Keratinocyte (primary cell): ENCODE measurements around the gene MAML2. TPM values are rescaled to one million over a fixed set of nuclear protein-coding genes. Genes with fewer than 3 reads are reported as not detected.

Source experiments
- DNase-seq: peaks from one replicate; pipeline ENCODE4 v3.0.0-alpha.2; 2011; ENCODE audit warnings: low read depth, missing footprints, low spot score
- FAIRE-seq: peaks from 2 replicates; lab custom pipeline; 2011; peaks lifted over from hg19 to GRCh38; lab: Jason Lieb, UNC
- H2AFZ ChIP-seq: 2 replicates; pipeline ENCODE4 v1.6.0; 2012; ENCODE audit warnings: low read length, control low read depth, inconsistent platforms; ENCODE audit not compliant: control insufficient read depth
- H3K27ac ChIP-seq: 2 replicates; pipeline ENCODE4 v1.5.1; 2011; ENCODE audit warnings: low read length; ENCODE audit not compliant: control insufficient read depth, insufficient read depth
- H3K27me3 ChIP-seq: 3 replicates; pipeline ENCODE4 v1.6.0; 2011; ENCODE audit warnings: low read length; ENCODE audit not compliant: control insufficient read depth, insufficient read depth; ENCODE audit errors: extremely low read depth
- H3K36me3 ChIP-seq, 2 experiments: 2 replicates in 1 of 2; 3 replicates in 1 of 2; pipeline ENCODE4 v1.5.1; 2011; ENCODE audit warnings: low read length in 2 of 2, mild to moderate bottlenecking in 1 of 2; ENCODE audit not compliant: control insufficient read depth in 2 of 2, insufficient read depth in 2 of 2; ENCODE audit errors: extremely low read depth in 1 of 2
- H3K4me1 ChIP-seq: 3 replicates; pipeline ENCODE4 v1.5.1; 2011; ENCODE audit warnings: low read length; ENCODE audit not compliant: control insufficient read depth, insufficient read depth; ENCODE audit errors: extremely low read depth
- H3K4me2 ChIP-seq: 3 replicates; pipeline ENCODE4 v1.6.0; 2011; ENCODE audit warnings: low read depth, low read length; ENCODE audit not compliant: control insufficient read depth, insufficient read depth; ENCODE audit errors: extremely low read depth
- H3K4me3 ChIP-seq, 3 experiments: fragments of 200-600 bp in 1 of 3; sonication (generic) in 1 of 3; 2 replicates in 2 of 3; 3 replicates in 1 of 3; pipeline ENCODE4 v1.5.1; 2011 to 2016; ENCODE audit warnings: low read length in 3 of 3, mild to moderate bottlenecking in 3 of 3, control low read depth in 2 of 3, inconsistent platforms in 1 of 3, low read depth in 1 of 3, mixed read lengths in 1 of 3, mixed run types in 1 of 3, moderate library complexity in 1 of 3; ENCODE audit not compliant: control insufficient read depth in 2 of 3, insufficient read depth in 2 of 3; ENCODE audit errors: extremely low read depth in 1 of 3
- H3K79me2 ChIP-seq: 2 replicates; pipeline ENCODE4 v1.6.0; 2012; ENCODE audit warnings: low read length; ENCODE audit not compliant: control insufficient read depth, insufficient read depth
- H3K9ac ChIP-seq: 3 replicates; pipeline ENCODE4 v1.6.0; 2011; ENCODE audit warnings: low read length; ENCODE audit not compliant: control insufficient read depth, insufficient read depth; ENCODE audit errors: extremely low read depth
- H3K9me1 ChIP-seq: 3 replicates; pipeline ENCODE4 v1.6.0; 2011; ENCODE audit warnings: low read length; ENCODE audit not compliant: control insufficient read depth, insufficient read depth; ENCODE audit errors: extremely low read depth
- H3K9me3 ChIP-seq: 2 replicates; pipeline ENCODE4 v1.5.1; 2012; ENCODE audit warnings: low read depth, low read length; ENCODE audit not compliant: control insufficient read depth
- H4K20me1 ChIP-seq: 3 replicates; pipeline ENCODE4 v1.6.0; 2011; ENCODE audit warnings: low read length; ENCODE audit not compliant: control insufficient read depth, insufficient read depth; ENCODE audit errors: extremely low read depth
- CTCF ChIP-seq, 3 experiments: IDR thresholded peaks in 1 of 3; conservative IDR thresholded peaks in 1 of 3; optimal IDR thresholded peaks in 1 of 3; 2 replicates in 2 of 3; 3 replicates in 1 of 3; pipeline versions ENCODE3 to v1.5.1; 2011; ENCODE audit warnings: low read length in 3 of 3, mild to moderate bottlenecking in 3 of 3, moderate library complexity in 2 of 3, control low read depth in 1 of 3, inconsistent platforms in 1 of 3; ENCODE audit not compliant: insufficient read depth in 2 of 3; ENCODE audit errors: extremely low read depth in 1 of 3
- EZH2 ChIP-seq: IDR thresholded peaks from one replicate; pipeline ENCODE4 v1.6.1; 2012; ENCODE audit warnings: inconsistent platforms, mild to moderate bottlenecking, low read length, moderate library complexity
- dilution Hi-C: fragments of 300-500 bp; cut with MboI; formaldehyde crosslinking; loops from one replicate; pipeline ENCODE4 v1.7.0; 2020; ENCODE audit warnings: low sequenced_read_pairs; ENCODE audit not compliant: extremely low pct_ligation_motif_present
- polyA plus RNA-seq, 5 experiments: library from polyadenylated mRNA; depleted of rRNA in 3 of 5; stranded (reverse) in 3 of 5; stranded (forward) in 1 of 5; unstranded in 1 of 5; fragments of >200 nt; gene quantifications; 1 replicate in 1 of 5; 2 replicates in 3 of 5; 3 replicates in 1 of 5; pipeline versions ENCODE4 v1.2.1 to v1.2.3, GENCODE V29; 2011 to 2012; ENCODE audit warnings: missing spikeins in 2 of 5, low read depth in 1 of 5, low replicate concordance in 1 of 5

MAML2 gene
- polyA plus RNA-seq, 1 donor (not counting 4 experiments of a cell fraction or from before 2014, with no cell fraction given) = 4.2 TPM

GRCh38 chr11:96160732-96161306 is 182.2 kb downstream of the MAML2 start:
- Histone ChIP-seq H3K79me2 (no peaks in the 10 kb centered on the region), H3K36me3 (no peaks in the 10 kb centered on the region), H3K27me3 (no peaks in the 10 kb centered on the region), H3K27ac (no peak overlapping the region), H4K20me1 (no peaks in the 10 kb centered on the region), H3K4me1 (peaks cover 20% of the 10 kb centered on the region), H3K9ac (no peak overlapping the region), H2AFZ (no peak overlapping the region), H3K4me2 (no peak overlapping the region), H3K9me1 (peaks cover 4% of the 10 kb centered on the region), H3K9me3 (no peaks in the 10 kb centered on the region), H3K4me3 (no peak overlapping the region)
- DNase-seq (no peak), FAIRE-seq (no peak)
- no peak for TF ChIP-seq CTCF (optimal IDR thresholded peaks at IDR 0.05 in 1 of 3, IDR thresholded peaks at IDR 0.05 in 1 of 3, conservative IDR thresholded peaks at IDR 0.05 in 1 of 3; ENCODE audit: extremely low read depth in 1 of 3, insufficient read depth in 2 of 3, low read length in 3 of 3)
- TF ChIP-seq EZH2 = no peak
- dilution Hi-C loops = no loop called here

GRCh38 chr11:96159968-96160367 is 183.0 kb downstream of the MAML2 start:
- H3K4me2 ChIP-seq = no peak overlapping the region
- H3K4me1 ChIP-seq = peaks cover 29% of the 10 kb centered on the region
- H3K4me3 ChIP-seq = no peak overlapping the region
- TF ChIP-seq CTCF (optimal IDR thresholded peaks at IDR 0.05 in 1 of 3, IDR thresholded peaks at IDR 0.05 in 1 of 3, conservative IDR thresholded peaks at IDR 0.05 in 1 of 3; ENCODE audit: extremely low read depth in 1 of 3, insufficient read depth in 2 of 3, low read length in 3 of 3) (no peak), EZH2 (no peak)
- dilution Hi-C loops = no loop called here
- H3K27ac ChIP-seq = no peak overlapping the region
- H3K27me3 ChIP-seq = no peaks in the 10 kb centered on the region
- DNase-seq = no peak
- H2AFZ ChIP-seq = no peak overlapping the region
- H4K20me1 ChIP-seq = no peaks in the 10 kb centered on the region
- H3K9me3 ChIP-seq = no peaks in the 10 kb centered on the region
- no peak overlapping the region for H3K9ac ChIP-seq
- no peaks in the 10 kb centered on the region for H3K36me3 ChIP-seq
- H3K79me2 ChIP-seq = no peaks in the 10 kb centered on the region
- FAIRE-seq = no peak
- peaks cover 4% of the 10 kb centered on the region for H3K9me1 ChIP-seq
